Measurements from ENCODE around the gene HJURP.

The HJURP gene

GRCh38 chr2:233829193-233830110, 24.9 kb downstream of the HJURP start:
- no peak for DNase-seq

- no peak for DNase-seq
Observed at GRCh38 chr2:233828546-233829192, 25.7 kb downstream of the HJURP start.

DNA sequence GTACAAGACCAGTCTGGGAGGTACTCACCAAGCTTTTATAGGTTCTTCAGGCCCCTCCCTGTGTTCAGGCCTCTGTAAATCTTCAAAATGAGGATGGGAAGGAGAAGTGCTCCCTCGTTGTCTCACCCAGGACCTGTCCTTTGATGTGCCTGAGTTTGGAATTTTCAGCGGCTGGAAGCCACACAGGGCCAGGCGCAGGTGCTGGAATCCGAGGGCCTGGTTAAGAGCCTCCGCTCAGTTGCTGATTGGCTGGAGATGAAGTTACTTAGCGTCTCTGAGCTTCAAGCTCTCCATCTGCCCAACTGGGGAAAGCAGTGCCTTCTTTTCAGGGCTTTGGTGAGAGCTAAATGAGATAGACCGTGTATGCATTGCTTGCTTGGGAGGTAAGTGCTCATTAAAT, 30.0 kb downstream of the HJURP start:
- no peak for DNase-seq

DNA sequence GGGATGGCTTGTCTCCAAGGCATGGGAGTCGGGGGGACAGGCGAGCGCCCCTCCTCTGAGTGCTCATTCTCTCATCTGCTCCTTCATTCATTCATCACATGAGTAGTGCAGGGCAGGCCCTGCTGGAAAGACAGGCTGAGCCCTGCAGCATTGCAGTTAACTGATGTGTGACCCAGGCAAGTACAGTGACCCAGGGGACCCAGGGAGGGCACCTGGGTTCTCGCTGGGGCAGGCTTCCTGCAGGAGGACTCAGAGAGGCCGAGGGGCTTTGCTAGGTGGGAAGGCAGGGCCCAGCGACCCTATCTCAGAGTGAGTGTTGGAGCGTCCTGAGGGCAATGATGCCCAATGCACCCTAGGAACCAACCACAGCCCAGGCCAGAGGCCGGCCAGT, 30.6 kb downstream of the HJURP start:
- no peak for DNase-seq

GRCh38 chr2:233822781-233823730, 31.3 kb downstream of the HJURP start:
- no peak for DNase-seq

DNA sequence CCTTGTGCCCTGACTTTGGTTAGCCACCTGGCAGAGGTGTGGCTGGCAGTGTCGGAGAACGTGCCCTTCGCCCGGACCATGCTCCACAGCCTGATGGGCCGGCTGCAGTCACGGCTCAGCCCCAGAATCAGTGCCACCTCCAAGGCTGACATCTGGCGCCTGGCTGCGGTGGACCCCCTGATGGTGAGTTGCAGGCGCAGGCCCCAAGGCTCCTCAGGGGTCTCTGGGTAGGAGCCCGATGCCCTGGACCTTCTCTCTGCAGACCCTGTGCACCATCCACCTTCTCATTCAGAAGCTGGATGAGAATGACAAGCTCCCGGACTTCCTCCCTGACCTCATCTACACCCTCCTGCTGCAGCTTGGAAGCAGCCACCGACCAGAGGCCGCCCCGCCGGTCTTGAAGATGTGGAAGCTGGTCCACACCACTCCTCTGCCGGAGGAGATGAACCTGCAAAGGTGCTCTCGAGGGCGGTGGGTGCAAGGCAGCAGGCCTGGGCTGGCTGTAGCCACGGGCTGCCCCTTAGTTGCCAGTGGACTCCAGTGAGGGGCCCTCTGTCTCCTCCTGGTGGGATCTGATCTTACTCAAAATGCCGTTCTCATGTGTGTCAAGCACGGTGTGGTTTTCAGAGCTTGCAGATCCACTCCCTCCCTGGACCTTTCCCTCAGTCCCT, 32.1 kb downstream of the HJURP start:
- no peak for DNase-seq

DNA sequence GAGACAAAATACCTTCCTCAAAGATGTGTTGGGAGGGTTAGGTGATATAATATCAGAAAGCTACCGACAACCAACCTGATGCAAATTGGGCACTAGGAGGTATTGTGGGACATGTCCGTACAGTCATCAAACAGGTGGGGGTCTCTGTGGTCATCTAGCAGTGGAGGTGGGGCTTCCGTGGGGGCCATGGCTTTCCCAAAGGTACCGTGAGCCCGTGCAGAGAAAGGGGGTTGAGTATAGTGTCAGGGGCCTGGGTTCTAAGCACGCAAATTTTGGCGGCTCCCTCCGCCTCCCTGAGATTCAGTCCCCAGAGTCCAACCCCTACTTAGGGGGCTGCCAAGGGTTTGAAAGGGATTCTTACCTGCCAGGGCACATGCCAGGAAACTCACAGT, 32.6 kb downstream of the HJURP start:
- DNase-seq = no peak

DNA sequence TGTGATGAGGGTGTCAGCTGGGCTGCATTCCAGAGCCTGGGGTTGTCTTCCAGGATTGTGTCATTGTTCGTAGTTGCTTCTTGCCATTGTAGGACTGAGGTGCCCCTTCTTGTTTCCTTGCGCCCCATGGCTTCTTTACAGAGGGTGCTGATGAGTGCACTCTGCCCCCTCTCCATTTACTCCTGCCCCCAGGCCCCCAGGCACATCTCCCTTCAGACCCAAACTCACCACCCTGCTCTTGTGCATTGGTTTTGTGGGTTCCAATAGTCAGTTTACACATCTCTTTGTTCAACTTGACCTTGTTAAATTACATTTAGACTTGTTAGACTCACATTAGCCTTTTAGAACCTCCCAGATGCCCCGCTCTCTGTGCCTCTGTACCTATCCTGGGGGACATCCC, 33.1 kb downstream of the HJURP start:
- DNase-seq = no peak

DNA sequence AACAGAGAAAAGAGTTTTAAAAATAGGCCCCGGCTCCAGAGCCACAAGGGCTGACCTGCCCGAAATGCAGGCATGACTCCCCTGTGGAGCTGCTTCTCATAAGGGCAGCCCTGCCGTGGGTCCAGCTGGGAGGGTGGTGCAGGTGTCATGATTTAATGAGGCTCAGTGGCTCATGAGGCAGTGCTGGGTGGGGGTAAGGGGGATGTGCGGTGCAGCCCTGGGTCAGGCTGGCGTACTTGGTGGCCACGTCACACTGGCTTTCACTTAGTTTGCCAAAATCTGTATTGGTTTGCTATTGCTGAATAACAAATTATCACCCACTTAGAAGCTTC, 33.6 kb downstream of the HJURP start:
- DNase-seq = no peak

GRCh38 chr2:233819884-233820773, 34.2 kb downstream of the HJURP start:
- no peak for DNase-seq

DNA sequence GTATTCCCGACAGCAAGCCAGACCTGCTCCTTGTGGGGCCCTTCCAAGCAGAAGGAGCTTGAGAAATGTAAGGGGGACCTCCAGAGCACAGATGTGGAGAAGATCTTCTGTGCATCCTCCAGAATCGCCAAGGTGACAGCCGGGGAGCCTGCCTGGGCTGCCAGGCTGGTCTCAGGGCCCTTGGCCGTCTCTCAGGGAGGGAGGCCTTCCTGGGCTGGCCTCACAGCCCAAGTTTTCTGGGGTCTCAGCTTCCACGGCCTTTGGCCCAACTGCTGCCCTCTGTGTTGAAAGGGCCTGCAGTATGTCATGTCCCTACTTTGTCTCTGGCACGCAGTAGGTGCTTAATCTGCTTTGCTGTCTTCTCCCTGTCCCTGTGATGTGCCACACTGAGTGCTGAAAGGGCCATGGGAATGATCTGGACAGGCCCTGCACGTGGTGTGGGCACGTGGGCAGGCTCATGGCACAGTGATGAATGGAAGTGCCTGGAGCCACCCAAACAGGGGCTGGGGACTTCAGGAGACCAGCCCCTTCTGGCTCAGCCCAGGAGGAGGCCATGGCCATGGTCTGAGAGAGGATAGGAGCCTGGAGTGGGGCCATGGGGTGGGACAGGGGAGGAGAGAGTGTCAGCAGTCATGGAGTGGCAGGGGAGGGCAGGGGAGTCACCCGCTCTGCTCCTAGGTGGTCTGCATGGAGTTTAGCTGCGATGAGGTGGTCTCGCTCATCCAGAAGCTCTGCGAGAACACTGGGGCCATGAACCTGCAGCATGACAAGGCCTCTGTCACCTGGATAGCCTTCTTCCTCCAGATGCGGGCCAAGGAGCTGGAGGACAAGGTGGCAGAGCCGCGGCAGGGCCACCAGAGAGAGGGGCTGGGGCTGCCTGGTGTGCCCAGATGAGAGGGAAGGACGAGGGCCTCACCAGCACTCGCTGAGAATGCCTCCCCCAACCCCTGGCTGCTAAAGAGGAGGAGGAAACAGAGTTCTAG, 35.4 kb downstream of the HJURP start:
- DNase-seq = no peak

GRCh38 chr2:233817995-233818638, 36.2 kb downstream of the HJURP start:
- DNase-seq = no peak

DNA sequence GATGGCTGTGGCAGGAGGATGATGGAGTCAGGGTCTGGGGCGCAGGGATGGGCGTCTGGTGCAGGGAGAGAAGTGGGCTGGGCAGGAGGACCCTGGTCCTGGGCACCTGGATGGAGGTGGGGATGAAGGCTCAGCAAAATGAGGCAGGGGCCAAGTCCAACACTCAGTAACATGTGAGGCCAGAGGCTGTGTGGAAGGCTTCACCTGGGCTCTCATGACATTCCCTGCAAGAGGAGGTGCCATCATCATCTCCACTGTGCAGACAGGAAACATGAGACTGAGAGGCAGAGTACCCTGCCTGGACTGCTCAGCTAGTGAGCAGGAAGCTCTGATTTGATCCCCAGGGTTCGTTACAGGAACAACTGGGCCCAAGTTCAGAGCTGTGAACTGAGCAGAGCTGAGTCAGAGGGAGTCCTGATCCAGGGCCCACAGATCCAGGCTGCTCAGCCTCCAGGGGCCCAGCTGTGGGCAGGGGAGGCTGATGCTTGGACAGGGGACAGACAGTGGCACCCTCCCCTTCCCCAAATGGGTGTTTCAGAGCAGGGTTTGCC, 36.9 kb downstream of the HJURP start:
- no peak for DNase-seq

- no peak for DNase-seq
Observed at GRCh38 chr2:233816771-233817170, 37.6 kb downstream of the HJURP start.

DNA sequence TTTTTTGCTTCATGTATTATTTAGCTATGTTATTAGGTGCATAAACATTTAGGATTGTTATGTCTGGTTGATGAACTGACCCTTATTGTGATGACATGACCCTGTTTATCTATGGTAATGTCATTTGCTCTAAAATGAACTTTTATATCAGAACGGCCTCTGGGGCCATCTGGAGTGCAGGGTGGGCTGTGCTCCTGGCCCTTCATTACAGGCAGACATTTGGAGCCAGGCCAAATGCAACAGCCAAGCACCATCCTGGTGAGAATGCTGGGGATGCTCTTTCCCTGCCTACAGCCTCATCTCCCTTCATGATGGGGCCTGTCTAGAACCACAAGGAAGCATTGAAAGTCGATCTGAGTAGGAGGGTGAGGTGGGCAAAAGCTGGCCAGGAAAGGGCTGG, 38.0 kb downstream of the HJURP start:
- DNase-seq = no peak

DNA sequence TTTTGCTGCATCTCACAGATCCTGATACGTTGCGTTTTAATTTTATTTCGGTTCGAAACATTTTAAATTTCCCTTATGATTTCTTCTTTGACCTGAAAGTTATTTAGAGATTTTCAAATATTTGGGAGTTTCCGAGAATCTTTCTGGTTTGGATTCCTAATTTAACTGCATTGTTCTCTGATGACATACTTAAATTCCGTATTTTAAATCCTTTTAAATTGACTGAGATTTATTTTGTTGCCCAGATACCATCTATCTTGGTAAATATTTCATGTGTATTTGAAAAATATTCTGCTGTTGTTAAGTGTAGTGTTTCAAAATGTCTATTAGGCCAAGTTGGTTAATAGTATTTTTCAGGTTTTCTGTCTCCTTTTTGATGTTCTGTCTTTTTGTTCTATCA, 38.5 kb downstream of the HJURP start:
- DNase-seq = no peak

DNA sequence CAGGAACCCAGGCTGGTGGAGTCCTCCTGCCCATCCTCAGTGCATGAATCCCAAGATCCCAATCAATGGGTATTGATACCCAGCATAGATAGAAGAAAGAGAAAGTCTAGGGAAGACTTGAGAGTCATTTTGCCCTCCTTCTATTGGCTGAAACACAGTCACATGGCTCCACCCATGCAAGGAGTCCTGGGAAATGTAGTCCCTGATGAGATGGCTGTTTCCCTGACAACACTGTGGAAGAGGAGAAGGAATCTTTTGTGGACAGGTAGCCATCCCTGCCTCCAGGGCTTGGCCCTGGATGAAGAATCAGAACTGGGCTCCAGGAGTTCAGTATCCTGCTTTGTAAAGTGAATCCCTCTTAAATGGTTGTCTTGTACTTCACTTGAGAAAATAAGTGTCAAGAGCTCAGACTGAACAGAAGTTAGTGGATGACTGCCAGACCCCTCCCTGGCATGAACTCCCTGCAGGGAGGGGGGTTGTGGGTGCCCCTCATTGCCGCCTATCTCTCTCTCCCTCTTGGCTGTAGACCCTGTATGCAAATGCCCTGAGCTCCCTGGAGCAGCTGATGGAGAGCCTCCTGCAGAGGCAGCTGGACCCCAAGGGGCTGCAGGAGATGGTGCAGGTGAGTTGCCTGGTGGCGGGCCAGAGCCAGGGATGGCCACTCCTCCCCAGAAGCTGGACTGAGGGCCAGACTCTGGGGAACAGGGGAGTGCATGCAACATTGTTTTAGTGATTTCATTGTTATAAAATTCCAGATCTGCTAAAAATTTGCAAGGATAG, 40.1 kb downstream of the HJURP start:
- DNase-seq = no peak

DNA sequence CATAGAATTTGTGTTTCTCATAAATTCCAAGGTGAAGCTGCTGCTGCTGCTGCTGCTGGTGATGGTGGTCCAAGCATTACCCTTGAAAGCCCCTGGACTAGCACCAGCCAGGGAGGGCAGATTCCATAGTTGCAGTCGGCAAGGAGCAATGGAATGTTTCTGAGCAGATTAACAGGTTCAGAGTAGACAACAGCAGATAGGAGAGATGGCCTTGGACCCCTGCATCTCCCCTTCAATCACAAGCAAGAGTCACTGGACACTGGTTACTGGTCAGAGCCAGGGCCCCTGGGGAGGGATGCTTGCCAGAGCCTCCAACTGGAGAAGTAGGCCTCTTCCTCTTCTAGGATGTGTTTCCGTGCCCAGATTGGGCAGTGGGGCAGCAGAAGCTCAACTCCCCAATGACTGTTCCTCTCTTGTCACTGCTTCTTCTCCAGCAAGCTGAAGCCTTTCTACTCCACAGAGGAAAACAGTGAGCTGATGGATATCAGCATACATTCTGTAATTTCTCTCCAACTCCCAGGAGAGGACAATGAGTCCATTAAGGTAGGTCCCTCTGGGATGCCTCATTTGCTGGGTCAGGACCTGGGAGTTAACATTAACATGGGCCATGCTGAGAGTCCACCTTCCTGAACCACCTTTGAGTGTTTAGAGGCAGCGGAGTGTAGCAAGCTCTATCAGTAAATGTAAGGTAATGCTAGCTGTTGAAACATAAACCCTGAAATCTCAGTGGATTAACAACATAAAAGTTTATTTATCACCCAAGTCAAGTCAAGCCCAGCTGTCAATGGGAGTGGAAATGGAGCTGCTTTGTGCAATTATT, 40.9 kb downstream of the HJURP start:
- no peak for DNase-seq
